HEK293T (cell line): ENCODE results near the gene CUX1.
A peak's percentile ranks its signal among the peaks of the same experiment; 100 is the strongest.

Experiments
- CTCF ChIA-PET: fragments of 350-600 bp; formaldehyde crosslinking; extraction: SDS; loops from one replicate; lab custom pipeline; 2021; ENCODE audit warnings: antibody characterized with exemption, inconsistent platforms; lab: Yijun Ruan, JAX
- POLR2A ChIA-PET: fragments of 350-600 bp; formaldehyde crosslinking; extraction: SDS; loops from one replicate; lab custom pipeline; 2020; ENCODE audit warnings: antibody characterized with exemption, inconsistent platforms; lab: Yijun Ruan, JAX
- DNase-seq: peaks from one replicate; pipeline ENCODE4 v3.0.0; 2012; ENCODE audit warnings: mixed read lengths; ENCODE audit errors: extremely low spot score
- ARNT ChIP-seq: fragments of 450-650 bp; IDR thresholded peaks from 2 replicates; pipeline ENCODE4 v1.6.1; 2017; ENCODE audit warnings: mild to moderate bottlenecking
- BHLHE40 ChIP-seq: fragments of 450-650 bp; IDR thresholded peaks from 2 replicates; pipeline ENCODE4 v1.6.1; 2016; ENCODE audit warnings: mild to moderate bottlenecking, moderate library complexity, borderline replicate concordance
- CTBP1 ChIP-seq: fragments of 450-650 bp; IDR thresholded peaks from 2 replicates; pipeline ENCODE4 v1.6.1; 2016; ENCODE audit warnings: borderline replicate concordance
- ELF4 ChIP-seq: fragments of 450-650 bp; IDR thresholded peaks from 2 replicates; pipeline ENCODE4 v1.6.1; 2017; ENCODE audit warnings: antibody characterized with exemption
- FOXA1 ChIP-seq: fragments of 450-650 bp; IDR thresholded peaks from 2 replicates; pipeline ENCODE4 v1.6.1; 2016; ENCODE audit warnings: mild to moderate bottlenecking
- FOXK2 ChIP-seq: fragments of 450-650 bp; IDR thresholded peaks from 2 replicates; pipeline ENCODE4 v1.6.1; 2016; ENCODE audit warnings: mild to moderate bottlenecking
- FOXM1 ChIP-seq: fragments of 450-650 bp; IDR thresholded peaks from 2 replicates; pipeline ENCODE4 v1.6.1; 2017; ENCODE audit warnings: mild to moderate bottlenecking, borderline replicate concordance
- L3MBTL2 ChIP-seq: fragments of 450-650 bp; conservative IDR thresholded peaks from 2 replicates; pipeline ENCODE4 v1.6.1; 2016; ENCODE audit warnings: mild to moderate bottlenecking
- LEF1 ChIP-seq: fragments of 450-650 bp; IDR thresholded peaks from 2 replicates; pipeline ENCODE4 v1.6.1; 2017; ENCODE audit warnings: mild to moderate bottlenecking, borderline replicate concordance
- NFRKB ChIP-seq: fragments of 450-650 bp; IDR thresholded peaks from 2 replicates; pipeline ENCODE4 v1.6.1; 2016; ENCODE audit warnings: mild to moderate bottlenecking, moderate library complexity
- PKNOX1 ChIP-seq: fragments of 450-650 bp; IDR thresholded peaks from 2 replicates; pipeline ENCODE4 v1.6.1; 2016
- SP1 ChIP-seq: fragments of 450-650 bp; IDR thresholded peaks from 2 replicates; pipeline ENCODE4 v1.6.1; 2017
- SUZ12 ChIP-seq: fragments of 450-650 bp; IDR thresholded peaks from 2 replicates; pipeline ENCODE4 v1.6.1; 2016; ENCODE audit warnings: mild to moderate bottlenecking
- ZNF384 ChIP-seq: fragments of 450-650 bp; IDR thresholded peaks from 2 replicates; pipeline ENCODE4 v1.6.1; 2016

The CUX1 gene

GRCh38 chr7:101998029-101998905 is 180.8 kb downstream of the CUX1 start:
- CTCF ChIA-PET = no interaction called here
- TF ChIP-seq ELF4 = no peak
- TF ChIP-seq SP1 = no peak
- no peak for TF ChIP-seq FOXK2
- no peak for TF ChIP-seq PKNOX1
- TF ChIP-seq ZNF384 = no peak
- POLR2A ChIA-PET = no interaction called here
- DNase-seq = no peak

GRCh38 chr7:101998906-101999240 is 181.4 kb downstream of the CUX1 start:
- no peak for DNase-seq
- TF ChIP-seq BHLHE40 = no peak
- no peak for TF ChIP-seq NFRKB
- POLR2A ChIA-PET = no interaction called here
- CTCF ChIA-PET = no interaction called here

GRCh38 chr7:101999393-101999792 is 182.0 kb downstream of the CUX1 start:
- ChIA-PET POLR2A (no interaction called here), CTCF (no interaction called here)
- no peak for TF ChIP-seq LEF1
- TF ChIP-seq NFRKB = no peak
- no peak for TF ChIP-seq SUZ12
- no peak for TF ChIP-seq ARNT
- no peak for DNase-seq

- no peak for DNase-seq
- TF ChIP-seq LEF1 (no peak), SUZ12 (no peak), FOXM1 (no peak), ZNF384 (no peak)
- POLR2A ChIA-PET = no interaction called here
- CTCF ChIA-PET = no interaction called here
These were observed 182.7 kb downstream of the CUX1 start for GRCh38 chr7:102000123-102000522.

GRCh38 chr7:102004229-102004628 is 186.8 kb downstream of the CUX1 start:
- no peak for TF ChIP-seq FOXA1
- TF ChIP-seq ARNT = no peak
- peak; percentile 45; the same call in 1 of the 2 replicates for TF ChIP-seq PKNOX1

GRCh38 chr7:102004848-102005247 is 187.4 kb downstream of the CUX1 start:
- no peak for DNase-seq
- TF ChIP-seq NFRKB (no peak), CTBP1 (no peak), FOXA1 (no peak), SP1 (no peak), L3MBTL2 (no peak), FOXK2 (no peak), BHLHE40 (no peak), PKNOX1 (no peak)
- ChIA-PET POLR2A (interaction anchor here (0.6 kb wide), 1 partner anchor 52 kb away, joined by 3 read pairs; no protein-coding TSS in a partner anchor), CTCF (no interaction called here)

More at GRCh38 chr7:102004229-102004628, 186.8 kb downstream of the CUX1 start:
- CTCF ChIA-PET = no interaction called here
- POLR2A ChIA-PET = no interaction called here
- no peak for DNase-seq

- CTCF ChIA-PET = no interaction called here
- POLR2A ChIA-PET = no interaction called here
- TF ChIP-seq FOXK2 = no peak
- TF ChIP-seq PKNOX1 = no peak
- no peak for TF ChIP-seq ARNT
- no peak for TF ChIP-seq SP1
- no peak for TF ChIP-seq FOXM1
- no peak for TF ChIP-seq FOXA1
- no peak for DNase-seq
These were observed 188.6 kb downstream of the CUX1 start for GRCh38 chr7:102005933-102006480.
